Activated T-cell treated with anti-CD3 and anti-CD28 coated beads, Interleukin-2, amount 50 U/mL, for 4 hours (primary cell): ENCODE measurements around the gene CROCC2. TPM values are rescaled to one million over a fixed set of nuclear protein-coding genes. Genes with fewer than 3 reads are reported as not detected.
A peak's percentile ranks its signal among the peaks of the same experiment; 100 is the strongest.

Source experiments
- ATAC-seq, 2 donors: fragments of 200-7000 bp; cut with Tn5 transposase; one replicate each; pipeline ENCODE4 v1.10.0; 2021
- DNase-seq: peaks from one replicate; pipeline ENCODE4 v3.0.0-alpha.2; 2020
- H3K27me3 Mint-ChIP-seq: one replicate; pipeline ENCODE4 v1.8.0; 2021; ENCODE audit warnings: low read depth, mixed read lengths
- H3K36me3 Mint-ChIP-seq: one replicate; pipeline ENCODE4 v1.8.0; 2022; ENCODE audit warnings: mixed read lengths; ENCODE audit not compliant: insufficient read depth
- H3K4me1 Mint-ChIP-seq: one replicate; pipeline ENCODE4 v1.8.0; 2021; ENCODE audit warnings: low read depth, mixed read lengths
- H3K4me3 Mint-ChIP-seq: one replicate; pipeline ENCODE4 v1.8.0; 2021; ENCODE audit warnings: mild to moderate bottlenecking, moderate library complexity, mixed read lengths
- H3K9me3 Mint-ChIP-seq: one replicate; pipeline ENCODE4 v1.8.0; 2021; ENCODE audit warnings: mixed read lengths
- total RNA-seq, 3 donors: library from RNA; stranded (reverse); gene quantifications; one replicate each; pipeline ENCODE4 v1.2.1, GENCODE V29; 2021

The CROCC2 gene
- total RNA-seq, 3 donors from 2014 or later = not detected

GRCh38 chr2:241031436-241032165 lies 125.5 kb downstream of the CROCC2 start:
- ATAC-seq = no peak

GRCh38 chr2:241033336-241033987 lies 127.3 kb downstream of the CROCC2 start:
- Mint-ChIP-seq H3K27me3 (no peaks in the 10 kb centered on the region), H3K4me1 (peaks cover 12% of the 10 kb centered on the region), H3K4me3 (no peak overlapping the region), H3K36me3 (no peaks in the 10 kb centered on the region), H3K9me3 (no peaks in the 10 kb centered on the region)
- DNase-seq = no peak
- no peak for ATAC-seq

More at GRCh38 chr2:241031436-241032165, 125.5 kb downstream of the CROCC2 start:
- Mint-ChIP-seq H3K4me1 (no peaks in the 10 kb centered on the region), H3K27me3 (no peaks in the 10 kb centered on the region), H3K36me3 (peaks cover 2% of the 10 kb centered on the region), H3K4me3 (no peak overlapping the region), H3K9me3 (peaks cover 4% of the 10 kb centered on the region)
- no peak for DNase-seq

GRCh38 chr2:241033994-241034393 lies 127.9 kb downstream of the CROCC2 start:
- Mint-ChIP-seq H3K9me3 (no peaks in the 10 kb centered on the region), H3K36me3 (no peaks in the 10 kb centered on the region), H3K4me1 (peaks cover 15% of the 10 kb centered on the region), H3K27me3 (no peaks in the 10 kb centered on the region), H3K4me3 (no peak overlapping the region)
- DNase-seq = no peak
- no peak for ATAC-seq

GRCh38 chr2:241034490-241035141 lies 128.5 kb downstream of the CROCC2 start:
- DNase-seq (no peak), ATAC-seq (no peak)
- peak overlapping the region; percentile 26 for H3K4me3 Mint-ChIP-seq
- H3K9me3 Mint-ChIP-seq = no peaks in the 10 kb centered on the region
- H3K4me1 Mint-ChIP-seq = peaks cover 15% of the 10 kb centered on the region
- H3K27me3 Mint-ChIP-seq = no peaks in the 10 kb centered on the region
- no peaks in the 10 kb centered on the region for H3K36me3 Mint-ChIP-seq

GRCh38 chr2:241035142-241035817 lies 129.1 kb downstream of the CROCC2 start:
- Mint-ChIP-seq H3K27me3 (no peaks in the 10 kb centered on the region), H3K9me3 (no peaks in the 10 kb centered on the region), H3K4me3 (peak overlapping the region; percentile 26), H3K36me3 (no peaks in the 10 kb centered on the region), H3K4me1 (peaks cover 16% of the 10 kb centered on the region)
- ATAC-seq = no peak
- DNase-seq = peak; percentile 64

- DNase-seq = peak; percentile 57
- Mint-ChIP-seq H3K36me3 (no peaks in the 10 kb centered on the region), H3K4me1 (peaks cover 22% of the 10 kb centered on the region), H3K27me3 (no peaks in the 10 kb centered on the region), H3K4me3 (peak overlapping the region; percentile 73), H3K9me3 (no peaks in the 10 kb centered on the region)
- peak; percentile 48 to 56 for ATAC-seq
Measured at GRCh38 chr2:241035818-241036396, 129.8 kb downstream of the CROCC2 start.

GRCh38 chr2:241036397-241036963 lies 130.3 kb downstream of the CROCC2 start:
- H3K27me3 Mint-ChIP-seq = no peaks in the 10 kb centered on the region
- no peaks in the 10 kb centered on the region for H3K9me3 Mint-ChIP-seq
- DNase-seq (peak; percentile 51), ATAC-seq (peak; percentile 79 to 80)
- peak overlapping the region; percentile 73 for H3K4me3 Mint-ChIP-seq
- H3K36me3 Mint-ChIP-seq = no peaks in the 10 kb centered on the region
- H3K4me1 Mint-ChIP-seq = peaks cover 26% of the 10 kb centered on the region

- H3K4me1 Mint-ChIP-seq = peaks cover 30% of the 10 kb centered on the region
- no peaks in the 10 kb centered on the region for H3K27me3 Mint-ChIP-seq
- ATAC-seq = peak; percentile 24 to 44
- peak overlapping the region; percentile 73 for H3K4me3 Mint-ChIP-seq
- H3K9me3 Mint-ChIP-seq = no peaks in the 10 kb centered on the region
- DNase-seq = no peak
- no peaks in the 10 kb centered on the region for H3K36me3 Mint-ChIP-seq
Measured at GRCh38 chr2:241036964-241037421, 130.9 kb downstream of the CROCC2 start.

GRCh38 chr2:241037498-241037897 lies 131.4 kb downstream of the CROCC2 start:
- DNase-seq = no peak
- peaks cover 31% of the 10 kb centered on the region for H3K4me1 Mint-ChIP-seq
- no peaks in the 10 kb centered on the region for H3K36me3 Mint-ChIP-seq
- ATAC-seq = no peak
- peak overlapping the region; percentile 73 for H3K4me3 Mint-ChIP-seq
- H3K9me3 Mint-ChIP-seq = no peaks in the 10 kb centered on the region
- no peaks in the 10 kb centered on the region for H3K27me3 Mint-ChIP-seq

- H3K36me3 Mint-ChIP-seq = no peaks in the 10 kb centered on the region
- DNase-seq = no peak
- peak overlapping the region; percentile 68 for H3K4me3 Mint-ChIP-seq
- no peak for ATAC-seq
- H3K9me3 Mint-ChIP-seq = no peaks in the 10 kb centered on the region
- peaks cover 31% of the 10 kb centered on the region for H3K4me1 Mint-ChIP-seq
- H3K27me3 Mint-ChIP-seq = no peaks in the 10 kb centered on the region
Measured at GRCh38 chr2:241038374-241039180, 132.4 kb downstream of the CROCC2 start.

GRCh38 chr2:241039416-241039815 lies 133.3 kb downstream of the CROCC2 start:
- H3K36me3 Mint-ChIP-seq = peaks cover 4% of the 10 kb centered on the region
- DNase-seq = no peak
- no peaks in the 10 kb centered on the region for H3K9me3 Mint-ChIP-seq
- H3K4me1 Mint-ChIP-seq = peaks cover 31% of the 10 kb centered on the region
- H3K27me3 Mint-ChIP-seq = no peaks in the 10 kb centered on the region
- no peak for ATAC-seq
- no peak overlapping the region for H3K4me3 Mint-ChIP-seq

- no peaks in the 10 kb centered on the region for H3K27me3 Mint-ChIP-seq
- peaks cover 31% of the 10 kb centered on the region for H3K4me1 Mint-ChIP-seq
- ATAC-seq (no peak), DNase-seq (no peak)
- H3K4me3 Mint-ChIP-seq = no peak overlapping the region
- peaks cover 5% of the 10 kb centered on the region for H3K36me3 Mint-ChIP-seq
- H3K9me3 Mint-ChIP-seq = peaks cover 4% of the 10 kb centered on the region
Measured at GRCh38 chr2:241040081-241040803, 134.1 kb downstream of the CROCC2 start.
